Left renal cortex interstitium (tissue), 4 donors: ENCODE measurements around the gene PIWIL4. TPM values are rescaled to one million over a fixed set of nuclear protein-coding genes. Genes with fewer than 3 reads are reported as not detected.
"Not testable (repeated sequence)": the region's sequence is repeated elsewhere in the genome, so short reads cannot be mapped to it uniquely, and the experiment has no call there.

Experiments
- DNase-seq, 4 donors: peaks; one replicate each; pipeline ENCODE4 v3.0.0-alpha.2; 2013; ENCODE audit warnings: low read depth in 4 of 4, low spot score in 2 of 4, missing footprints in 1 of 4
- polyA plus RNA-seq, 4 donors: library from polyadenylated mRNA; unstranded; fragments of 120-200 nt; gene quantifications; one replicate each; pipeline ENCODE4 v1.2.1, GENCODE V29; 2013; ENCODE audit not compliant: insufficient read length in 4 of 4

The PIWIL4 gene
- polyA plus RNA-seq, 4 donors: 2.5 to 5.4 (median 4.5) TPM

GRCh38 chr11:94630221-94630620 lies 63.1 kb downstream of the PIWIL4 start:
- no peak for DNase-seq

- no peak for DNase-seq
These were observed 65.2 kb downstream of the PIWIL4 start for GRCh38 chr11:94632356-94632755.

GRCh38 chr11:94635072-94635471 lies 67.9 kb downstream of the PIWIL4 start:
- no peak for DNase-seq

- no peak for DNase-seq
These were observed 69.3 kb downstream of the PIWIL4 start for GRCh38 chr11:94636388-94636949.

- DNase-seq: no peak
These were observed 71.2 kb downstream of the PIWIL4 start for GRCh38 chr11:94638301-94638901.

- DNase-seq: no peak
These were observed 71.8 kb downstream of the PIWIL4 start for GRCh38 chr11:94638902-94639373.

- no peak for DNase-seq
These were observed 72.9 kb downstream of the PIWIL4 start for GRCh38 chr11:94639901-94640721.

GRCh38 chr11:94641167-94641761 lies 74.1 kb downstream of the PIWIL4 start:
- DNase-seq: no peak

GRCh38 chr11:94643186-94643585 lies 76.0 kb downstream of the PIWIL4 start:
- DNase-seq: not testable (repeated sequence)

- DNase-seq: no peak
These were observed 80.8 kb downstream of the PIWIL4 start for GRCh38 chr11:94647926-94648325.

GRCh38 chr11:94648789-94649188 lies 81.6 kb downstream of the PIWIL4 start:
- DNase-seq: no peak

GRCh38 chr11:94649254-94649653 lies 82.1 kb downstream of the PIWIL4 start:
- no peak for DNase-seq

GRCh38 chr11:94649964-94650623 lies 82.9 kb downstream of the PIWIL4 start:
- no peak for DNase-seq

- DNase-seq: no peak
These were observed 83.6 kb downstream of the PIWIL4 start for GRCh38 chr11:94650756-94651155.

GRCh38 chr11:94652735-94653284 lies 85.6 kb downstream of the PIWIL4 start:
- DNase-seq: no peak

- DNase-seq: no peak
These were observed 86.4 kb downstream of the PIWIL4 start for GRCh38 chr11:94653561-94653960.

- no peak for DNase-seq
These were observed 87.0 kb downstream of the PIWIL4 start for GRCh38 chr11:94654201-94654600.

- no peak for DNase-seq
These were observed 88.1 kb downstream of the PIWIL4 start for GRCh38 chr11:94655291-94655690.

GRCh38 chr11:94655956-94656355 lies 88.8 kb downstream of the PIWIL4 start:
- DNase-seq: no peak

GRCh38 chr11:94656968-94657367 lies 89.8 kb downstream of the PIWIL4 start:
- DNase-seq: no peak
